Heart right ventricle (tissue), 16 donors: Measurements from ENCODE around the gene NSFL1C. TPM values are rescaled to one million over a fixed set of nuclear protein-coding genes. Genes with fewer than 3 reads are reported as not detected.
A peak's percentile ranks its signal among the peaks of the same experiment; 100 is the strongest.

ENCODE experiments used
- ATAC-seq, 8 donors: fragments of 200-7000 bp; cut with Tn5 transposase; one replicate each; pipeline ENCODE4 v1.9.1; 2020; ENCODE audit warnings: mild to moderate bottlenecking in 8 of 8, moderate library complexity in 8 of 8, moderate number of reproducible peaks in 1 of 8
- DNase-seq, 2 donors: peaks; one replicate each; pipeline ENCODE4 v3.0.0-alpha.2; 2020
- H3K27ac ChIP-seq, 10 donors: fragments of 200-600 bp; sonication (generic) in 2 of 10; one replicate each; pipeline versions ENCODE4 v1.5.0 to v1.8.0; 2020 to 2022; ENCODE audit warnings: mild to moderate bottlenecking in 3 of 10
- H3K27me3 ChIP-seq, 7 donors: fragments of 200-600 bp; one replicate each; pipeline ENCODE4 v1.8.0; 2021 to 2022; ENCODE audit warnings: mild to moderate bottlenecking in 2 of 7
- H3K36me3 ChIP-seq, 9 donors: fragments of 200-600 bp; sonication (generic) in 1 of 9; one replicate each; pipeline versions ENCODE4 v1.5.0 to v1.8.0; 2020 to 2022; ENCODE audit warnings: mild to moderate bottlenecking in 2 of 9
- H3K4me1 ChIP-seq, 9 donors: fragments of 200-600 bp; sonication (generic) in 1 of 9; one replicate each; pipeline versions ENCODE4 v1.5.0 to v1.8.0; 2020 to 2022; ENCODE audit warnings: mild to moderate bottlenecking in 4 of 9
- H3K4me3 ChIP-seq, 10 donors: fragments of 200-600 bp; sonication (generic) in 2 of 10; one replicate each; pipeline versions ENCODE4 v1.5.0 to v1.8.0; 2020 to 2022; ENCODE audit warnings: mild to moderate bottlenecking in 7 of 10, moderate library complexity in 2 of 10
- H3K9me3 ChIP-seq, 11 donors: fragments of 200-600 bp in 10 of 11; sonication (generic) in 2 of 11; one replicate each; pipeline versions ENCODE4 v1.5.0 to v1.8.0; 2013 to 2022; ENCODE audit warnings: mild to moderate bottlenecking in 2 of 11, control low read depth in 1 of 11, moderate library complexity in 1 of 11
- whole genome bisulfite sequencing, 2 donors: extraction: QIAGEN DNeasy Blood & Tissue Kit; methylation state at CpG; one replicate each; pipeline ENCODE4 v1.1.7; 2013; ENCODE audit warnings: inconsistent platforms in 1 of 2; 5-methylcytosine and 5-hydroxymethylcytosine counted together
- intact Hi-C, 10 donors: fragments of 100-400 bp; cut with DNase I; formaldehyde crosslinking; loops; one replicate each; pipeline versions ENCODE4 v1.11.1 to v1.14.2; 2022
- polyA plus RNA-seq, 2 donors: library from polyadenylated mRNA; stranded (reverse); fragments of 200-250 nt; gene quantifications; one replicate each; pipeline ENCODE4 v1.2.3, GENCODE V29; 2013
- total RNA-seq, 10 donors: library from RNA; stranded (reverse); fragmentation: NEBNext Ultra II Directional in 3 of 10; extraction: Animal tissue kit (Norgen Biotek cat#: 25700) in 3 of 10; gene quantifications; one replicate each; pipeline versions ENCODE4 v1.2.1 to v1.2.4, GENCODE V29; 2021 to 2023
- TF ChIP-seq, protein P1 (sequence below), 9 donors: fragments of 200-600 bp; sonication (generic) in 2 of 9; IDR thresholded peaks; one replicate each; pipeline versions ENCODE4 v1.5.0 to v1.8.0; 2021 to 2022; ENCODE audit warnings: antibody characterized with exemption in 9 of 9, mild to moderate bottlenecking in 5 of 9, moderate library complexity in 1 of 9
- donor health status: Arrhythmogenic right ventricular cardiomyopathy.
- donor health status: ischemic (EF 13 %, LVEDD 7.1; RV severe dilation, severe dysfunction).
- donor health status: healthy with polysubstance abuse.
- donor health status: DM: no; HTN: yes; CAD: no.
- donor health status: DM: no; HTN: no; CAD: no.
- donor health status: ischemic (EF 25% LVEDD 6.9; RV normal size, moderate dysfunction).
- donor health status: ischemic (EF 25% LVEDD 5.7; RV mildly dilated, moderate dysfunction).
- donor health status: healthy.
- donor health status: DM: yes; HTN: yes; CAD: no.
- donor health status: Ischemic cardiomyopathy.
- donor health status: ischemic (EF 35%, LVEDD 5.7; RV mildly dilated, moderate dysfunction).
- donor health status: nonischemic (EF 11% LVEDD 7.7; RV severe dilation, severe dysfunction).
- donor health status: DM: yes; HTN: yes; CAD: no.
- donor health status: PGD.
- donor health status: ischemic (EF 29% LVEDD 5.4; RV normal size, mild dysfunction).
- donor health status: nonischemic (EF 23%, LVEDD 6.1; RV moderate dilation, normal function).

NSFL1C gene
- total and polyA plus RNA-seq, 12 donors = 39.4 to 75.6 (median 62.7) TPM

- intact Hi-C loops = loop anchor here in 9 of 10 donors (1.0 to 5.0 kb wide), 7 partner anchors 56 to 81 kb away; partner anchors contain the start of genes SDCBP2 (in 2 of the 9) and NSFL1C (in 1 of the 9)
- Histone ChIP-seq H3K27ac (peak within 1 kb of the TSS; percentile 75 to 96 (median 89)), H3K4me1 (peaks cover 32 to 73% (median 54%) of the 10 kb centered on the region in 9 donors), H3K36me3 (peaks cover 0 to 19% (median 0%) of the 10 kb centered on the region in 9 donors), H3K9me3 (no peaks in the 10 kb centered on the region), H3K27me3 (peaks cover 0 to 11% (median 6%) of the 10 kb centered on the region in 7 donors), H3K4me3 (peak within 1 kb of the TSS; percentile 60 to 87 (median 78))
- peak; percentile 90 to 94 for DNase-seq
- peak; percentile 94 to 99 (median 96) for ATAC-seq
- 1% methylated on average over 61 to 79 of the region's 79 CpGs for WGBS, 2 donors
- TF ChIP-seq, protein P1, sequence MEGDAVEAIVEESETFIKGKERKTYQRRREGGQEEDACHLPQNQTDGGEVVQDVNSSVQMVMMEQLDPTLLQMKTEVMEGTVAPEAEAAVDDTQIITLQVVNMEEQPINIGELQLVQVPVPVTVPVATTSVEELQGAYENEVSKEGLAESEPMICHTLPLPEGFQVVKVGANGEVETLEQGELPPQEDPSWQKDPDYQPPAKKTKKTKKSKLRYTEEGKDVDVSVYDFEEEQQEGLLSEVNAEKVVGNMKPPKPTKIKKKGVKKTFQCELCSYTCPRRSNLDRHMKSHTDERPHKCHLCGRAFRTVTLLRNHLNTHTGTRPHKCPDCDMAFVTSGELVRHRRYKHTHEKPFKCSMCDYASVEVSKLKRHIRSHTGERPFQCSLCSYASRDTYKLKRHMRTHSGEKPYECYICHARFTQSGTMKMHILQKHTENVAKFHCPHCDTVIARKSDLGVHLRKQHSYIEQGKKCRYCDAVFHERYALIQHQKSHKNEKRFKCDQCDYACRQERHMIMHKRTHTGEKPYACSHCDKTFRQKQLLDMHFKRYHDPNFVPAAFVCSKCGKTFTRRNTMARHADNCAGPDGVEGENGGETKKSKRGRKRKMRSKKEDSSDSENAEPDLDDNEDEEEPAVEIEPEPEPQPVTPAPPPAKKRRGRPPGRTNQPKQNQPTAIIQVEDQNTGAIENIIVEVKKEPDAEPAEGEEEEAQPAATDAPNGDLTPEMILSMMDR (IDR thresholded peaks at IDR 0.05) = peak in 7 of 9 donors; percentile 23 to 55 (median 34)
Observed at GRCh38 chr20:1392693-1393506, 73.7 kb downstream of the NSFL1C start, which contains the start of gene FKBP1A. Gene FKBP1A (minus strand): TSS chr20:1393054. CDS start chr20:1392998, 56 bp downstream.

DNA sequence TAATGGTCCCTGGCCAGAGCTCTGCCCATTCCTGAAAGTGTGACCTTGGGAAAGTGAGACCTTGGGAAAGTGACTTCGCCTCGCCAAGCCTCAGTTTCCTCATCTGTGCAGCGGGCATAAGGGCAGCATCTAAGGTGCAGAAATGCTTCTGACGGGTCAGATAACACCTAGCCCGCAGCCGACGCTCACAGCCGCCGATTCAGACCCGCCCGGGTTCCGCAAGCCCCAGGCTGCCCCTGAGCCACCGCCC is 74.3 kb downstream of the NSFL1C start:
- intact Hi-C loops = loop anchor here in 9 of 10 donors (1.0 to 5.0 kb wide), 7 partner anchors 55 to 80 kb away; partner anchors contain the start of genes SDCBP2 (in 2 of the 9) and NSFL1C (in 1 of the 9)
- H3K4me1 ChIP-seq = peaks cover 32 to 75% (median 59%) of the 10 kb centered on the region in 9 donors
- peaks cover 0 to 9% (median 3%) of the 10 kb centered on the region in 7 donors for H3K27me3 ChIP-seq
- H3K36me3 ChIP-seq = peaks cover 0 to 21% (median 0%) of the 10 kb centered on the region in 9 donors
- TF ChIP-seq, protein P1 (IDR thresholded peaks at IDR 0.05) = no peak
- WGBS, 2 donors = 0% methylated on average over 12 to 13 of the region's 13 CpGs
- H3K27ac ChIP-seq = peak overlapping the region; percentile 75 to 96 (median 89)
- H3K4me3 ChIP-seq = peak overlapping the region; percentile 60 to 87 (median 78)
- ATAC-seq = no peak
- no peaks in the 10 kb centered on the region for H3K9me3 ChIP-seq
- no peak for DNase-seq

Other genes starting within 250 kb of the NSFL1C start
- gene RAD21L1, start 240.8 kb downstream of the NSFL1C start, total RNA-seq = not detected
- gene RAD21L1, start 240.8 kb downstream of the NSFL1C start, polyA plus RNA-seq = not detected
- 10 to 100 TPM in 6 of 10 donors, 1 to 10 TPM in 4; 6.0 to 14.3 (median 11.3) TPM for gene SNPH, start 200.6 kb downstream of the NSFL1C start, total RNA-seq
- 1 to 10 TPM; 1.5 to 4.8 TPM for gene SNPH, start 200.6 kb downstream of the NSFL1C start, polyA plus RNA-seq
- 1 to 10 TPM in 9 of 10 donors, under 1 TPM in 1; 0.62 to 4.3 (median 1.8) TPM for gene SDCBP2, start 137.7 kb downstream of the NSFL1C start, total RNA-seq
- gene SDCBP2, start 137.7 kb downstream of the NSFL1C start, polyA plus RNA-seq = 1 to 10 TPM; 2.7 to 4.2 TPM
- 100 to 1,000 TPM; 112 to 276 (median 140) TPM for gene FKBP1A, start 73.8 kb downstream of the NSFL1C start, total RNA-seq
- gene FKBP1A, start 73.8 kb downstream of the NSFL1C start, polyA plus RNA-seq = 100 to 1,000 TPM; 110 to 311 TPM
- gene SIRPB2, start 24.6 kb upstream of the NSFL1C start, total RNA-seq = 1 to 10 TPM in 6 of 10 donors, under 1 TPM in 4; 0.23 to 7.3 (median 1.7) TPM
- 1 to 10 TPM in 1 of 2 donors, under 1 TPM in 1; 0.88 to 1.2 TPM for gene SIRPB2, start 24.6 kb upstream of the NSFL1C start, polyA plus RNA-seq
- gene SIRPD, start 90.9 kb upstream of the NSFL1C start, total RNA-seq = under 1 TPM in 1 of 10 donors, not detected in 9; 0.23 TPM
- gene SIRPD, start 90.9 kb upstream of the NSFL1C start, polyA plus RNA-seq = under 1 TPM in 1 of 2 donors, not detected in 1; 0.17 TPM
- gene SIRPB1, start 153.2 kb upstream of the NSFL1C start, total RNA-seq = 1 to 10 TPM in 5 of 10 donors, under 1 TPM in 4, not detected in 1; 0.37 to 6.9 (median 1.8) TPM
- gene SIRPB1, start 153.2 kb upstream of the NSFL1C start, polyA plus RNA-seq = under 1 TPM; 0.14 to 0.37 TPM
- gene SIRPG, start 190.9 kb upstream of the NSFL1C start, total RNA-seq = 1 to 10 TPM in 1 of 10 donors, not detected in 9; 1.9 TPM
- gene SIRPG, start 190.9 kb upstream of the NSFL1C start, polyA plus RNA-seq = under 1 TPM in 1 of 2 donors, not detected in 1; 0.10 TPM